Activated T-cell treated with anti-CD3 and anti-CD28 coated beads, Interleukin-2, amount 50 U/mL, for 24 hours (primary cell): ENCODE measurements around the gene CALML4.
A peak's percentile ranks its signal among the peaks of the same experiment; 100 is the strongest.
"Not testable (repeated sequence)": the region's sequence is repeated elsewhere in the genome, so short reads cannot be mapped to it uniquely, and the experiment has no call there.

ENCODE experiments used
- DNase-seq: peaks from one replicate; pipeline ENCODE4 v3.0.0-alpha.2; 2020
- H3K27ac Mint-ChIP-seq: 2 replicates; pipeline ENCODE4 v1.8.0; 2020; ENCODE audit warnings: mild to moderate bottlenecking, mixed read lengths
- H3K27me3 Mint-ChIP-seq: 2 replicates; pipeline ENCODE4 v1.8.0; 2020; ENCODE audit warnings: mixed read lengths
- H3K36me3 Mint-ChIP-seq: 2 replicates; pipeline ENCODE4 v1.8.0; 2020; ENCODE audit warnings: low read depth, mixed read lengths
- H3K4me1 Mint-ChIP-seq: 2 replicates; pipeline ENCODE4 v1.8.0; 2020; ENCODE audit warnings: low read depth, mixed read lengths
- H3K4me3 Mint-ChIP-seq: 2 replicates; pipeline ENCODE4 v1.8.0; 2020; ENCODE audit warnings: mild to moderate bottlenecking, moderate library complexity, mixed read lengths
- H3K9me3 Mint-ChIP-seq: 2 replicates; pipeline ENCODE4 v1.8.0; 2020; ENCODE audit warnings: mixed read lengths

The CALML4 gene

GRCh38 chr15:68172037-68172436 lies 33.1 kb downstream of the CALML4 start:
- peaks cover 72% of the 10 kb centered on the region for H3K36me3 Mint-ChIP-seq
- H3K27ac Mint-ChIP-seq, H3K27me3 Mint-ChIP-seq, DNase-seq, H3K4me1 Mint-ChIP-seq, H3K4me3 Mint-ChIP-seq, H3K9me3 Mint-ChIP-seq: not testable (repeated sequence)

- DNase-seq = no peak
- Mint-ChIP-seq H3K4me3 (no peak overlapping the region), H3K36me3 (peaks cover 67% of the 10 kb centered on the region), H3K27me3 (no peaks in the 10 kb centered on the region), H3K4me1 (peaks cover 2% of the 10 kb centered on the region), H3K9me3 (no peaks in the 10 kb centered on the region), H3K27ac (no peak overlapping the region)
Observed at GRCh38 chr15:68166847-68167246, 38.3 kb downstream of the CALML4 start.

- Mint-ChIP-seq H3K27me3 (no peaks in the 10 kb centered on the region), H3K9me3 (no peaks in the 10 kb centered on the region), H3K27ac (no peak overlapping the region), H3K4me3 (no peak overlapping the region), H3K36me3 (peaks cover 65% of the 10 kb centered on the region), H3K4me1 (peaks cover 4% of the 10 kb centered on the region)
- no peak for DNase-seq
Observed at GRCh38 chr15:68163191-68163590, 41.9 kb downstream of the CALML4 start.

- peaks cover 52% of the 10 kb centered on the region for H3K36me3 Mint-ChIP-seq
- H3K27ac Mint-ChIP-seq = no peak overlapping the region
- no peak overlapping the region for H3K4me3 Mint-ChIP-seq
- H3K9me3 Mint-ChIP-seq = no peaks in the 10 kb centered on the region
- H3K4me1 Mint-ChIP-seq = peaks cover 2% of the 10 kb centered on the region
- DNase-seq = no peak
- no peaks in the 10 kb centered on the region for H3K27me3 Mint-ChIP-seq
Observed at GRCh38 chr15:68158046-68158628, 47.0 kb downstream of the CALML4 start.

GRCh38 chr15:68157074-68157473 lies 48.1 kb downstream of the CALML4 start:
- Mint-ChIP-seq H3K4me1 (peaks cover 2% of the 10 kb centered on the region), H3K9me3 (no peaks in the 10 kb centered on the region), H3K27ac (no peak overlapping the region), H3K27me3 (no peaks in the 10 kb centered on the region), H3K36me3 (peaks cover 51% of the 10 kb centered on the region), H3K4me3 (no peak overlapping the region)
- no peak for DNase-seq

GRCh38 chr15:68154923-68155559 lies 50.1 kb downstream of the CALML4 start:
- Mint-ChIP-seq H3K27me3 (no peaks in the 10 kb centered on the region), H3K4me3 (no peak overlapping the region), H3K36me3 (peaks cover 41% of the 10 kb centered on the region), H3K27ac (no peak overlapping the region), H3K4me1 (no peaks in the 10 kb centered on the region), H3K9me3 (no peaks in the 10 kb centered on the region)
- DNase-seq = no peak

GRCh38 chr15:68152342-68152741 lies 52.8 kb downstream of the CALML4 start:
- peaks cover 49% of the 10 kb centered on the region for H3K36me3 Mint-ChIP-seq
- no peaks in the 10 kb centered on the region for H3K9me3 Mint-ChIP-seq
- H3K4me1 Mint-ChIP-seq = peaks cover 12% of the 10 kb centered on the region
- H3K27me3 Mint-ChIP-seq = no peaks in the 10 kb centered on the region
- no peak overlapping the region for H3K4me3 Mint-ChIP-seq
- no peak overlapping the region for H3K27ac Mint-ChIP-seq
- DNase-seq = no peak

GRCh38 chr15:68151277-68151676 lies 53.9 kb downstream of the CALML4 start:
- H3K27me3 Mint-ChIP-seq = no peaks in the 10 kb centered on the region
- H3K4me1 Mint-ChIP-seq = peaks cover 15% of the 10 kb centered on the region
- H3K4me3 Mint-ChIP-seq = no peak overlapping the region
- no peak for DNase-seq
- peaks cover 58% of the 10 kb centered on the region for H3K36me3 Mint-ChIP-seq
- no peaks in the 10 kb centered on the region for H3K9me3 Mint-ChIP-seq
- no peak overlapping the region for H3K27ac Mint-ChIP-seq

GRCh38 chr15:68150187-68150586 lies 54.9 kb downstream of the CALML4 start:
- Mint-ChIP-seq H3K36me3 (peaks cover 66% of the 10 kb centered on the region), H3K4me1 (peaks cover 15% of the 10 kb centered on the region), H3K27me3 (no peaks in the 10 kb centered on the region), H3K9me3 (no peaks in the 10 kb centered on the region), H3K4me3 (no peak overlapping the region), H3K27ac (no peak overlapping the region)
- DNase-seq = no peak

- Mint-ChIP-seq H3K4me3 (no peak overlapping the region), H3K9me3 (no peaks in the 10 kb centered on the region), H3K36me3 (peaks cover 62% of the 10 kb centered on the region), H3K27me3 (no peaks in the 10 kb centered on the region), H3K4me1 (peaks cover 15% of the 10 kb centered on the region), H3K27ac (peak overlapping the region; percentile 55)
- no peak for DNase-seq
Observed at GRCh38 chr15:68149059-68149458, 56.1 kb downstream of the CALML4 start.

GRCh38 chr15:68148039-68148438 lies 57.1 kb downstream of the CALML4 start:
- Mint-ChIP-seq H3K27me3 (no peaks in the 10 kb centered on the region), H3K9me3 (no peaks in the 10 kb centered on the region), H3K4me1 (peaks cover 16% of the 10 kb centered on the region), H3K36me3 (peaks cover 62% of the 10 kb centered on the region), H3K27ac (peak overlapping the region; percentile 35), H3K4me3 (no peak overlapping the region)
- no peak for DNase-seq

GRCh38 chr15:68145706-68146105 lies 59.4 kb downstream of the CALML4 start:
- Mint-ChIP-seq H3K4me1 (peaks cover 20% of the 10 kb centered on the region), H3K36me3 (peaks cover 57% of the 10 kb centered on the region)

GRCh38 chr15:68143785-68144184 lies 61.3 kb downstream of the CALML4 start:
- no peaks in the 10 kb centered on the region for H3K27me3 Mint-ChIP-seq
- no peak for DNase-seq
- peaks cover 54% of the 10 kb centered on the region for H3K36me3 Mint-ChIP-seq
- H3K9me3 Mint-ChIP-seq = no peaks in the 10 kb centered on the region
- no peak overlapping the region for H3K27ac Mint-ChIP-seq
- peaks cover 26% of the 10 kb centered on the region for H3K4me1 Mint-ChIP-seq
- no peak overlapping the region for H3K4me3 Mint-ChIP-seq

More at GRCh38 chr15:68145706-68146105, 59.4 kb downstream of the CALML4 start:
- Mint-ChIP-seq H3K27me3 (no peaks in the 10 kb centered on the region), H3K27ac (no peak overlapping the region), H3K9me3 (no peaks in the 10 kb centered on the region), H3K4me3 (no peak overlapping the region)
- no peak for DNase-seq

- Mint-ChIP-seq H3K4me1 (peaks cover 27% of the 10 kb centered on the region), H3K27me3 (no peaks in the 10 kb centered on the region), H3K36me3 (peaks cover 57% of the 10 kb centered on the region), H3K4me3 (no peak overlapping the region), H3K9me3 (no peaks in the 10 kb centered on the region), H3K27ac (no peak overlapping the region)
- no peak for DNase-seq
Observed at GRCh38 chr15:68143129-68143528, 62.0 kb downstream of the CALML4 start.
